Motor neuron (in vitro differentiated cells): Measurements from ENCODE around the gene ACSL4. TPM values are rescaled to one million over a fixed set of nuclear protein-coding genes. Genes with fewer than 3 reads are reported as not detected.
"Not testable (repeated sequence)": the region's sequence is repeated elsewhere in the genome, so short reads cannot be mapped to it uniquely, and the experiment has no call there.

Source experiments
- ATAC-seq, 8 experiments: fragments of 200-7000 bp; cut with Tn5 transposase; replicated peaks in 6 of 8; 2 replicates each; pipeline ENCODE4 v1.8.0; 2021; ENCODE audit warnings: mild to moderate bottlenecking in 8 of 8, moderate library complexity in 8 of 8
- H3K27ac ChIP-seq, 2 donors: fragments of 250-450 bp; sonication (Bioruptor Pico); 2 replicates each; pipeline ENCODE4 v1.9.0; 2021; ENCODE audit warnings: antibody characterized with exemption in 2 of 2, mild to moderate bottlenecking in 2 of 2, moderate library complexity in 1 of 2
- H3K4me1 ChIP-seq, 2 donors: fragments of 250-450 bp; sonication (Bioruptor Pico); replicated peaks in 1 of 2; 2 replicates each; pipeline ENCODE4 v1.6.1; 2021; ENCODE audit warnings: antibody characterized with exemption in 2 of 2, mild to moderate bottlenecking in 2 of 2, moderate library complexity in 1 of 2
- H3K4me3 ChIP-seq, 5 donors: fragments of 250-450 bp; sonication (Bioruptor Pico); 2 replicates each; pipeline ENCODE4 v1.9.0; 2021; ENCODE audit warnings: antibody characterized with exemption in 5 of 5, mild to moderate bottlenecking in 5 of 5, moderate library complexity in 4 of 5
- WGBS, 10 experiments: fragments of 450-650 bp; shearing (Covaris generic); methylation state at CpG; one replicate each; pipeline ENCODE4 v1.0.0; 2022; 5-methylcytosine and 5-hydroxymethylcytosine counted together
- in situ Hi-C, 9 experiments: fragments of 400-800 bp; cut with MboI; loops; one replicate each; pipeline ENCODE4 v1.15.0; 2021; ENCODE audit warnings: low sequenced_read_pairs in 9 of 9, low pct_unique_long_range_greater_than_20kb in 2 of 9; ENCODE audit not compliant: unreplicated experiment in 9 of 9
- total RNA-seq, 8 experiments: library from RNA; unstranded; fragments of 300-600 nt; gene quantifications; 2 replicates each; pipeline versions ENCODE4 v1.2.3 to v1.2.4, GENCODE V29; 2022

ACSL4 gene
- total RNA-seq, 8 experiments from 2014 or later = 27.3 to 71.2 (median 54.0) TPM

DNA sequence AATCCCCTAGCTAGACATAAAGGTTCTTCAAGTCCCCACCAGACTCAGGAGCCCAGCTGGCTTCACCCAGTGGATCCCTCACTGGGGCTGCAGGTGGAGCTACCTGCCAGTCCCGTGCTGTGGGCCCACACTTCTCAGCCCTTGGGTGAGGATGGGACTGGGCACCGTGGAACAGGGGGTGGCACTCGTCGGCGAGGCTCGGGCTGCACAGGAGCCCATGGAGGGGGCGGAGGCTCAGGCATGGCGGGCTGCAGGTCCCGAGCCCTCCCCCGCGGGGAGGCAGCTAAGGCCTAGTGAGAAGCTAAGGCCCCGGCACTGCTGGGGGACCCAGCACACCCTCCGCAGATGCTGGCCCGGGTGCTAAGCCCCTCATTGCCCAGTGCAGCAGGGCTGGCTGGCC, 16.1 kb upstream of the ACSL4 start:
- in situ Hi-C loops = loop anchor here in 1 of 9 experiments (25.0 kb wide), 1 partner anchor 88 kb away; no protein-coding TSS in a partner anchor

GRCh38 chrX:109747681-109748080, 14.6 kb upstream of the ACSL4 start:
- Histone ChIP-seq H3K4me3 (no peak overlapping the region), H3K27ac (no peak overlapping the region), H3K4me1 (no peaks in the 10 kb centered on the region)
- ATAC-seq = no peak
- 63 to 100% (median 90%) methylated on average over 2 to 8 of the region's 9 CpGs; no CpG with 5 or more reads in 7 of the 10 experiments for WGBS, 10 experiments
- in situ Hi-C loops = loop anchor here in 1 of 9 experiments (25.0 kb wide), 1 partner anchor 90 kb away; no protein-coding TSS in a partner anchor

More for the DNA sequence above, 16.1 kb upstream of the ACSL4 start:
- H3K27ac ChIP-seq = no peak overlapping the region
- H3K4me1 ChIP-seq = no peaks in the 10 kb centered on the region
- ATAC-seq = no peak
- H3K4me3 ChIP-seq = no peak overlapping the region
- no CpG with 5 or more reads among the region's 14 CpGs for WGBS, 10 experiments

GRCh38 chrX:109742722-109743121, 9.7 kb upstream of the ACSL4 start:
- ATAC-seq = no peak
- H3K27ac ChIP-seq = no peak overlapping the region
- H3K4me1 ChIP-seq = no peaks in the 10 kb centered on the region
- H3K4me3 ChIP-seq = no peak overlapping the region
- in situ Hi-C loops = loop anchor here in 1 of 9 experiments (25.0 kb wide), 1 partner anchor 95 kb away; no protein-coding TSS in a partner anchor
- WGBS, 10 experiments = 37 to 100% (median 82%) methylated on average over 1 to 4 of the region's 4 CpGs; no CpG with 5 or more reads in 2 of the 10 experiments

DNA sequence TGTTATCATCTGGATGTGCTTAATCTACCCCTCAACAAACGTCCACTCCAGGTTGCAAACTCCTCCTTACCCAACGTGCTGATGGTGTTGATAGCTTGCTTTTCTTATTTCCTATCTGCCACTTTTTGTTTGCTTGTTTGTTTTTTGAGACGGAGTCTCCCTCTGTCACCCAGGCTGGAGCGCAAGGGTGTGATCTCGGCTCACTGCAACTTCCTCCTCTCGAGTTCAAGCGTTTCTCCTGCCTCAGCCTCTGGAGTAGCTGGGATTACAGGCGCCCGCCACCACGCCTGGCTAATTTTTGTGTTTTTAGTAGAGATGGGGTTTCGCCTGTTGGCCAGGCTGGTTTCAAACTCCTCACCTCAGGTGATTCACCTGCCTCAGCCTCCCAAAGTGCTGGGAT, 7.8 kb upstream of the ACSL4 start:
- H3K4me1 ChIP-seq, H3K27ac ChIP-seq, H3K4me3 ChIP-seq, ATAC-seq: not testable (repeated sequence)
- in situ Hi-C loops = loop anchor here in 1 of 9 experiments (25.0 kb wide), 1 partner anchor 96 kb away; no protein-coding TSS in a partner anchor
- WGBS, 10 experiments = 26 to 90% (median 51%) methylated on average over 2 to 9 of the region's 11 CpGs; no CpG with 5 or more reads in 5 of the 10 experiments

DNA sequence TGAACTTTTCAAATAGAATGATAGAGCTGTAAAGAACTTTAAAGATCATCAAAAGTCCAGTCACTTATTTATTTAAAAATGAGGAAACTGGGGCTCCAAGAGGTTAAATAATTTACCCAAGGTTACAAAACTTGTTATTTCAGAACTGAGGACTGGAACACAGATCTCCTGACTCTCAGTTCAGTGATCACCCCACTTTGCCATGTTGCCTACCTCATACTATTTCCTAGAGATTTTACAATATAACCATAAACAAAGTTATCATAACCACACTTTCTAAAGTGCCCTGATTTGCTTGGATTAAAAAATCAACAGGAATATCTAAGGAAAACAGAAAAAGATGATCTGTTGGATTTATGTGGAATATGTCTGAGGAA, 7.4 kb upstream of the ACSL4 start:
- Histone ChIP-seq H3K27ac (no peak overlapping the region), H3K4me3 (no peak overlapping the region), H3K4me1 (no peaks in the 10 kb centered on the region)
- no peak for ATAC-seq
- in situ Hi-C loops = loop anchor here in 1 of 9 experiments (25.0 kb wide), 1 partner anchor 97 kb away; no protein-coding TSS in a partner anchor

DNA sequence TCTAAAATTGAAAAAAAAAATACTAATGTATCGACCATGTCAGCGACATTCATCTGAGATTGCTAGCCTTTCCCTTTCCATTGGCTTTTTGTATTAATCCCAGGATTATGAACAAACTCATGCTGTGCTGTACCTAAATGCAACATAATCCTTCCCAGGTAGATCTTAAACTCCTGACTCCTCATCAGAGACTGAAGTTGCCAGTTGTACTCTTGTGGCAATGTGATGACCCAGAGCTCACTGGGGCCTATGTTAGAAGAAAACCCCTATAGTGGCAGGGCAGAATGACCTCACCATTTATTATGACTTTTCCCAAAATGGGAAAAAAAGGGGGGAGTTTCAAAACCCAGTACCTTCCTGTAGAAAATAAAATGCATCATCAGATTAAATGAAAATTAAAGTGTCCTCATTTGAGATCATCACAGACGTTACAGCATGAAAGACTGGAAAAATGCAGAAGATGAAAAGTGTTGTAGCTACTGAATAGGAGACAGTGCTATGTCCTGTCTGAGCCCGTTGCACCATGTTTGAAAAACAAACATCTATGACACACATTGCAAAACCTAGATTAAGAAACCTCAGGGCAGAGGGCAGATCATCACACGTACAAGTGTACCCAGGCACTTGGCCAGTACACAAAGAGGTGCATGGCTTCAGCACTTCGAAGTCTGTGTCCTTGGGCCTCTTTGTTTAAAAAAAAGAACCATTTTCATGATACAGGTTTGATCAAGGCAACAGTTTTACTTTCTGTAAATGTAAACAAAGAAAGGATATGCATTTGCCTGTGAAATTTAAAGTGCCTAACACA, 6.8 kb upstream of the ACSL4 start:
- no peak overlapping the region for H3K27ac ChIP-seq
- WGBS, 10 experiments = 44 to 100% (median 76%) methylated on average over 1 to 5 of the region's 6 CpGs; no CpG with 5 or more reads in 4 of the 10 experiments
- ATAC-seq = no peak
- no peak overlapping the region for H3K4me3 ChIP-seq
- H3K4me1 ChIP-seq = no peaks in the 10 kb centered on the region
- in situ Hi-C loops = loop anchor here in 1 of 9 experiments (25.0 kb wide), 1 partner anchor 97 kb away; no protein-coding TSS in a partner anchor

DNA sequence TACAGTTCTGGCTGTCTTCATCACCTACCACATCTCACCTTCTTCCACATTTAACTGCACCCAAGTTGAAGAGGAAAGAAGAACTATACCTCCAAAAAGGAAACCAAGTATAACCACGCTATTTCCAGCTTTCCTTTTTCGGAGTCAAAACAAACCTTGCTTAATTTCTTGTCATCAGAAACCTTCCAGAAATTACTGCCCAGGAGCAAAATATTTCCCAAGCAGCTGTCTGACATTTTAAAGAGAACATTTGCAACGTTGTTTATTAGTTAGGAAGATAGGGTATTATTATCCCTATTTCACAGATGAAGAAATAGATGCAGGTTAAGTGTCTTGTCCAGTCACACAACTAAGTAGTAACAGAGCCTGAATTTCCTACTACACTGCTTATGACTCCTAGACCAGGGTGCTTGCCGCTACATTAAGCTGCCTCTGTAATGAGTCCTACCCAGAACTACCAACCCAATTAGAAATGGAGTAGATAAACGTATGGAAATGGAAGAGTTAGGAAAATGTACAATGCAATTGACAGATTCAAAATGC, 2.2 kb upstream of the ACSL4 start:
- no peak for ATAC-seq
- no peak overlapping the region for H3K27ac ChIP-seq
- 28 to 100% (median 97%) methylated on average over 1 to 5 of the region's 5 CpGs; no CpG with 5 or more reads in 4 of the 10 experiments for WGBS, 10 experiments
- in situ Hi-C loops = loop anchor here in 1 of 9 experiments (25.0 kb wide), 1 partner anchor 102 kb away; no protein-coding TSS in a partner anchor
- no peak overlapping the region for H3K4me3 ChIP-seq
- H3K4me1 ChIP-seq = no peaks in the 10 kb centered on the region

DNA sequence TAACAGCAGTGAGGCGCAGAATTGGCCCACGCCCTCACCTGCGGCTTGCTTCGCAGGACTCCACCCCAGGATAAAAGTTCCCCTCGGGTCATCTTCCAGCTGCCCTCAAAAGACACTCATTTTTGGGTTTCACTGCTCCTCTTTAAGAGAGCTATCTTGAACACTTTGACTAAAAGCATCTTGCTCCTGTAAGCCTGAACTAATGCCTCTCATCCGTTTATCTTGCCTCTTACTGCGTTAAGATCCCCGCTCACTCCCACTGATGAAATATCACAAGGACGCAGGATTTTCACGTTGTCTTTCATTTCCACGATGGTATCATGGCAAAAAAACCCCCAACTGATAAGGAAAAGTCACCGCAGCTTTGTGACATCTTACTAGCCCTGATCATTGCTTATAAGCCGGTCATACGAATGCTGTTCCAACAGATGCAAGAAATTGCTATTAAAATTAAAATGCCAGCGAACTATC, 591 bp upstream of the ACSL4 start:
- Histone ChIP-seq H3K4me3 (peak overlapping the region; percentile 57 to 95 (median 70)), H3K4me1 (no peaks in the 10 kb centered on the region), H3K27ac (no peak overlapping the region)
- in situ Hi-C loops = loop anchor here in 1 of 9 experiments (25.0 kb wide), 1 partner anchor 104 kb away; no protein-coding TSS in a partner anchor
- WGBS, 10 experiments = 26 to 60% (median 43%) methylated on average over 1 to 15 of the region's 15 CpGs; no CpG with 5 or more reads in 7 of the 10 experiments
- ATAC-seq = peak in 4 of 8 experiments; percentile 6 to 15 (median 7)

DNA sequence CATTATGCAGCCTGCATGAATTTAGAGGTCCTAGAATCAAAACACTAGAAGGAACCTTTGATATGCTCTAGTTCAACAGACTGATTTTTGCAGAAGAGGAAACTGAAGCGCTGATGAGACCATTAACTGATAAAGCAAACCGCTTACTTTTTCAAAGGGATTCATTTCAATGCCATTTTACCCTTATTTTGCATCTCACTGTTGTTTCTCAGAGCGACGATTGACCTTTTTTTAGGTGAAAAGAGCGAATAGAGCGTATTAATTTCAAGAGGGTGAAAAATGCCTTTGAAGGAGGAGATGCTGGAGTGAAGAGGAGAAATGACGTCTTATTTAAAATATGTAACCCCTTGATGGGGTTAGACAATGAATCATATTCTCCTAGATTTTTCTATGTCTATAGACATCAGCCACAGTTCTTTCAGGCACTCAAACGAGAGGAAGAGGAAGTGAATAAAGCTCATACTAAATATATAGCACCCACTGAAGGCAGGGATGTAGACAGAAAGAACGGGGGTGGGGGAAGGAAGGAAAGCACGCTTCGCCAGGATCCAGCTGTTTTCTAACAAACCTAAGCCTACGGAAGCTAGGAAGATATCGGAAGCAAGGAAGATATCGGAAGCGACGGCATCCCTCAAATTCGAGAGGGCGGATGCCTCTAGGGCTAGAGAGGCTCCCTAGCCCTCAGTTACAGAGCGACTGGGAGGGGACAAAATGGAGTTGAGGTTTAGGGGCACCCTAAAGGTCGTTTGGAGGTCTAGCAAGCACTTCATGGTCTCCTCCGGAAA, 848 bp downstream of the ACSL4 start:
- ATAC-seq = peak; percentile 1 to 19 (median 5)

GRCh38 chrX:109728173-109728535, 4.9 kb downstream of the ACSL4 start:
- no peak overlapping the region for H3K4me3 ChIP-seq
- no peak overlapping the region for H3K27ac ChIP-seq
- no peaks in the 10 kb centered on the region for H3K4me1 ChIP-seq
- WGBS, 10 experiments = 0 to 71% (median 8%) methylated on average over 1 of the region's 1 CpG; no CpG with 5 or more reads in 6 of the 10 experiments
- in situ Hi-C loops = loop anchor here in 1 of 9 experiments (25.0 kb wide), 1 partner anchor 109 kb away; no protein-coding TSS in a partner anchor
- ATAC-seq = no peak

More for the DNA sequence above, 848 bp downstream of the ACSL4 start:
- H3K4me3 ChIP-seq = peak overlapping the region; percentile 57 to 95 (median 70)
- no peaks in the 10 kb centered on the region for H3K4me1 ChIP-seq
- 0 to 29% (median 0%) methylated on average over 1 to 14 of the region's 21 CpGs; no CpG with 5 or more reads in 4 of the 10 experiments for WGBS, 10 experiments
- in situ Hi-C loops = loop anchor here in 1 of 9 experiments (25.0 kb wide), 1 partner anchor 105 kb away; no protein-coding TSS in a partner anchor
- H3K27ac ChIP-seq = peak overlapping the region; percentile 69 to 73

- ATAC-seq, H3K4me3 ChIP-seq, H3K27ac ChIP-seq, H3K4me1 ChIP-seq: not testable (repeated sequence)
- no CpG with 5 or more reads among the region's 1 CpG for WGBS, 10 experiments
- in situ Hi-C loops = loop anchor here in 2 of 9 experiments (25.0 kb wide), 3 partner anchors 112 to 162 kb away; no protein-coding TSS in a partner anchor
Measured at GRCh38 chrX:109724971-109725370, 8.1 kb downstream of the ACSL4 start.

DNA sequence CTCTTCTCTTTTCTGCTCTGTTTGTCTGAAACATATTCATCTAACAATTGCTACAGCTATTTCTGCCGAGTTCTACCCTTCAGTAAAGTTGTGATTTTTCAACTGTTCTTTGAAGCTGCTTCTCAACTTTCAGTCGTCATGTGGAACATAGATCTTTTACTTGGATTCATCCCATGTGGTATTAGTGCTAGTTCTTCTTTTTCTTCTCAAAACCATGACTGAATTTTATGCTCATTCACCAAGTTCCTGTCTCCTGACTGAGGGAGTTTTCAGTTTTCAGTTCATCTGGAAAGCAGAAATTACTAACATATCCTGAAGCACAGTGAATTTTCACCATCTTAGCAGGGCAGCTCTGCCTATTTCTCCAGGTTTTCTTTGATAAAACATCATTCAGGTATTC, 12.1 kb downstream of the ACSL4 start:
- no peak for ATAC-seq

More for the DNA sequence above, 12.1 kb downstream of the ACSL4 start:
- WGBS, 10 experiments = 0 to 100% (median 50%) methylated on average over 1 to 2 of the region's 2 CpGs; no CpG with 5 or more reads in 3 of the 10 experiments
- no peak overlapping the region for H3K27ac ChIP-seq
- no peak overlapping the region for H3K4me3 ChIP-seq
- in situ Hi-C loops = loop anchor here in 2 of 9 experiments (25.0 kb wide), 2 partner anchors 141 to 166 kb away; no protein-coding TSS in a partner anchor
- no peaks in the 10 kb centered on the region for H3K4me1 ChIP-seq
